Endodermal cell (in vitro differentiated cells): ENCODE data around the gene CTNNA1. TPM values are rescaled to one million over a fixed set of nuclear protein-coding genes. Genes with fewer than 3 reads are reported as not detected.

Experiments used
- DNase-seq: peaks from one replicate; pipeline ENCODE4 v3.0.0-alpha.2; 2017
- H3K27ac ChIP-seq: 2 replicates; pipeline ENCODE4 v1.5.1; 2013; ENCODE audit warnings: mild to moderate bottlenecking, low read depth, low read length, moderate library complexity
- H3K27me3 ChIP-seq: 2 replicates; pipeline ENCODE4 v1.6.1; 2013; ENCODE audit warnings: mild to moderate bottlenecking, low read length, moderate library complexity; ENCODE audit not compliant: insufficient read depth, control insufficient read depth, poor library complexity, severe bottlenecking
- H3K36me3 ChIP-seq: 2 replicates; pipeline ENCODE4 v1.7.0; 2013; ENCODE audit warnings: mild to moderate bottlenecking, low read length, moderate library complexity; ENCODE audit not compliant: control insufficient read depth, insufficient read depth
- H3K4me1 ChIP-seq: one replicate; pipeline ENCODE4 v1.7.0; 2013; ENCODE audit warnings: low read length; ENCODE audit not compliant: control insufficient read depth, insufficient read depth
- H3K4me3 ChIP-seq: 2 replicates; pipeline ENCODE4 v1.5.1; 2013; ENCODE audit warnings: mild to moderate bottlenecking, low read length, moderate library complexity
- H3K9ac ChIP-seq: 2 replicates; pipeline ENCODE4 v1.6.1; 2013; ENCODE audit warnings: mild to moderate bottlenecking, low read length, moderate library complexity; ENCODE audit not compliant: poor library complexity, severe bottlenecking; ENCODE audit errors: extremely low read depth
- H3K9me3 ChIP-seq: 2 replicates; pipeline ENCODE4 v1.6.1; 2013; ENCODE audit warnings: mild to moderate bottlenecking, low read length, moderate library complexity; ENCODE audit not compliant: control insufficient read depth
- H3K27ac Mint-ChIP-seq: 2 replicates; pipeline ENCODE4 v1.8.0; 2020; ENCODE audit warnings: mixed read lengths
- H3K27me3 Mint-ChIP-seq: 2 replicates; pipeline ENCODE4 v1.8.0; 2021; ENCODE audit warnings: mild to moderate bottlenecking, mixed read lengths; ENCODE audit not compliant: insufficient read depth
- H3K36me3 Mint-ChIP-seq: 2 replicates; pipeline ENCODE4 v1.8.0; 2020; ENCODE audit warnings: low read depth, mixed read lengths
- H3K4me1 Mint-ChIP-seq: 2 replicates; pipeline ENCODE4 v1.8.0; 2020; ENCODE audit warnings: mixed read lengths
- H3K4me3 Mint-ChIP-seq: 2 replicates; pipeline ENCODE4 v1.8.0; 2020; ENCODE audit warnings: mild to moderate bottlenecking, moderate library complexity, mixed read lengths
- H3K9me3 Mint-ChIP-seq: 2 replicates; pipeline ENCODE4 v1.8.0; 2020; ENCODE audit warnings: mild to moderate bottlenecking, mixed read lengths
- CTCF ChIP-seq: fragments of 200-600 bp; sonication (generic); conservative IDR thresholded peaks from 2 replicates; pipeline ENCODE4 v1.5.0; 2021; ENCODE audit warnings: antibody characterized with exemption, mild to moderate bottlenecking
- WGBS, 2 experiments: methylation state at CpG; one replicate each; pipeline versions ENCODE4 v1.1.5 to v1.1.7; 2013; ENCODE audit warnings: missing lambda C conversion rate in 2 of 2, mixed read lengths in 1 of 2; ENCODE audit not compliant: insufficient coverage in 1 of 2, insufficient read length in 1 of 2; 5-methylcytosine and 5-hydroxymethylcytosine counted together
- total RNA-seq, 2 donors: library from RNA; stranded (reverse); fragmentation: NEBNext Ultra II Directional in 1 of 2; extraction: Animal tissue kit (Norgen Biotek cat#: 25700) in 1 of 2; gene quantifications; 2 replicates in 1 of 2; 3 replicates in 1 of 2; pipeline ENCODE4 v1.2.1, GENCODE V29; 2021

The CTNNA1 gene
- total RNA-seq, 2 donors from 2014 or later, result 298 to 305 TPM

GRCh38 chr5:138930371-138931097 is 177.3 kb downstream of the CTNNA1 start:
- Histone ChIP-seq H3K9me3 (no peaks in the 10 kb centered on the region), H3K36me3 (peaks cover 96% of the 10 kb centered on the region), H3K9ac (no peak overlapping the region), H3K27ac (no peak overlapping the region), H3K4me3 (no peak overlapping the region), H3K4me1 (no peaks in the 10 kb centered on the region), H3K27me3 (no peaks in the 10 kb centered on the region)
- WGBS, 2 experiments, result 89 to 90% methylated on average over 10 of the region's 10 CpGs
- H3K4me1 Mint-ChIP-seq, result no peaks in the 10 kb centered on the region
- H3K27me3 Mint-ChIP-seq, result no peaks in the 10 kb centered on the region
- TF ChIP-seq CTCF, result no peak
- H3K4me3 Mint-ChIP-seq, result no peak overlapping the region
- no peak overlapping the region for H3K27ac Mint-ChIP-seq
- H3K36me3 Mint-ChIP-seq, result peaks cover 75% of the 10 kb centered on the region
- DNase-seq, result no peak
- H3K9me3 Mint-ChIP-seq, result no peaks in the 10 kb centered on the region

GRCh38 chr5:138932171-138932810 is 179.1 kb downstream of the CTNNA1 start:
- 91 to 93% methylated on average over 18 to 20 of the region's 20 CpGs for WGBS, 2 experiments
- DNase-seq, result peak; percentile 87
- peak; percentile 76 for TF ChIP-seq CTCF
- peaks cover 2% of the 10 kb centered on the region for H3K4me1 Mint-ChIP-seq
- H3K9me3 Mint-ChIP-seq, result no peaks in the 10 kb centered on the region
- no peaks in the 10 kb centered on the region for H3K4me1 ChIP-seq
- peaks cover 70% of the 10 kb centered on the region for H3K36me3 Mint-ChIP-seq
- H3K4me3 Mint-ChIP-seq, result no peak overlapping the region
- H3K27ac ChIP-seq, result no peak overlapping the region
- no peak overlapping the region for H3K4me3 ChIP-seq
- H3K27ac Mint-ChIP-seq, result no peak overlapping the region
- H3K27me3 Mint-ChIP-seq, result no peaks in the 10 kb centered on the region
- H3K27me3 ChIP-seq, result no peaks in the 10 kb centered on the region
- H3K36me3 ChIP-seq, result peaks cover 85% of the 10 kb centered on the region
- no peak overlapping the region for H3K9ac ChIP-seq
- no peaks in the 10 kb centered on the region for H3K9me3 ChIP-seq

GRCh38 chr5:138933522-138934290 is 180.5 kb downstream of the CTNNA1 start:
- no peaks in the 10 kb centered on the region for H3K27me3 ChIP-seq
- DNase-seq, result no peak
- H3K9ac ChIP-seq, result no peak overlapping the region
- H3K4me3 ChIP-seq, result no peak overlapping the region
- WGBS, 2 experiments, result 95 to 98% methylated on average over 12 to 18 of the region's 18 CpGs
- Mint-ChIP-seq H3K4me3 (no peak overlapping the region), H3K36me3 (peaks cover 63% of the 10 kb centered on the region), H3K27ac (no peak overlapping the region), H3K27me3 (no peaks in the 10 kb centered on the region), H3K9me3 (no peaks in the 10 kb centered on the region), H3K4me1 (peaks cover 5% of the 10 kb centered on the region)
- H3K27ac ChIP-seq, result no peak overlapping the region
- H3K9me3 ChIP-seq, result no peaks in the 10 kb centered on the region
- peaks cover 74% of the 10 kb centered on the region for H3K36me3 ChIP-seq
- no peak for TF ChIP-seq CTCF
- H3K4me1 ChIP-seq, result no peaks in the 10 kb centered on the region
